Left lung (tissue), 10 donors: ENCODE data around the gene STAP2. TPM values are rescaled to one million over a fixed set of nuclear protein-coding genes. Genes with fewer than 3 reads are reported as not detected.

Experiments
- ATAC-seq: fragments of 200-7000 bp; cut with Tn5 transposase; one replicate; pipeline ENCODE4 v1.9.1; 2020; ENCODE audit warnings: moderate library complexity
- DNase-seq, 4 donors: peaks; one replicate each; pipeline ENCODE4 v3.0.0-alpha.2; 2013 to 2020
- H3K27ac ChIP-seq, 2 donors: fragments of 200-600 bp; sonication (generic) in 1 of 2; one replicate each; pipeline versions ENCODE4 v1.5.0 to v1.8.0; 2020 to 2021
- H3K27me3 ChIP-seq, 2 donors: fragments of 200-600 bp; sonication (generic) in 1 of 2; one replicate each; pipeline versions ENCODE4 v1.5.0 to v1.8.0; 2020 to 2021
- H3K36me3 ChIP-seq, 2 donors: fragments of 200-600 bp; sonication (generic) in 1 of 2; one replicate each; pipeline versions ENCODE4 v1.5.0 to v1.8.0; 2020 to 2021
- H3K4me1 ChIP-seq, 2 donors: fragments of 200-600 bp; one replicate each; pipeline ENCODE4 v1.8.0; 2021
- H3K4me3 ChIP-seq, 2 donors: fragments of 200-600 bp; sonication (generic) in 1 of 2; one replicate each; pipeline versions ENCODE4 v1.5.0 to v1.8.0; 2020 to 2021; ENCODE audit warnings: mild to moderate bottlenecking in 1 of 2
- H3K9me3 ChIP-seq, 2 donors: fragments of 200-600 bp; sonication (generic) in 1 of 2; one replicate each; pipeline versions ENCODE4 v1.5.0 to v1.8.0; 2020 to 2021
- CTCF ChIP-seq, 2 donors: fragments of 200-600 bp; sonication (generic) in 1 of 2; IDR thresholded peaks; one replicate each; pipeline versions ENCODE4 v1.5.0 to v1.8.0; 2021; ENCODE audit warnings: antibody characterized with exemption in 2 of 2
- intact Hi-C, 2 donors: fragments of 100-400 bp; cut with DNase I; formaldehyde crosslinking; loops; one replicate each; pipeline versions ENCODE4 v1.11.2 to v1.14.2; 2022
- polyA plus RNA-seq, 6 donors: library from polyadenylated mRNA; unstranded; fragments of 120-200 nt; gene quantifications; one replicate each; pipeline ENCODE4 v1.2.1, GENCODE V29; 2013; ENCODE audit not compliant: insufficient read length in 6 of 6
- total RNA-seq, 2 donors: library from RNA; stranded (reverse); fragmentation: NEBNext Ultra II Directional; extraction: Animal tissue kit (Norgen Biotek cat#: 25700); gene quantifications; one replicate each; pipeline ENCODE4 v1.2.1, GENCODE V29; 2021
- donor health status: DM: no; HTN: yes; CAD: no.
- donor health status: DM: no; HTN: no; CAD: no.

STAP2 gene
- total and polyA plus RNA-seq, 8 donors = 14.1 to 41.5 (median 36.2) TPM

- peak in 3 of 4 donors; percentile 64 to 88 (median 73) for DNase-seq
- peak; percentile 58 for ATAC-seq
- H3K27ac ChIP-seq = no peak overlapping the region
- no peaks in the 10 kb centered on the region for H3K36me3 ChIP-seq
- peaks cover 0 to 3% of the 10 kb centered on the region in 2 donors for H3K9me3 ChIP-seq
- peak overlapping the region; percentile 33 to 34 for H3K4me3 ChIP-seq
- H3K4me1 ChIP-seq = peaks cover 3 to 21% of the 10 kb centered on the region in 2 donors
- intact Hi-C loops = no loop called here
- H3K27me3 ChIP-seq = peaks cover 0 to 32% of the 10 kb centered on the region in 2 donors
- TF ChIP-seq CTCF (IDR thresholded peaks at IDR 0.05) = no peak
Observed at GRCh38 chr19:4327252-4327876, 11.3 kb downstream of the STAP2 start.

- Histone ChIP-seq H3K27me3 (peaks cover 0 to 32% of the 10 kb centered on the region in 2 donors), H3K4me1 (peaks cover 3 to 21% of the 10 kb centered on the region in 2 donors), H3K9me3 (peaks cover 0 to 6% of the 10 kb centered on the region in 2 donors), H3K36me3 (no peaks in the 10 kb centered on the region), H3K4me3 (no peak overlapping the region), H3K27ac (no peak overlapping the region)
- ATAC-seq (no peak), DNase-seq (peak in 1 of 4 donors; percentile 70)
- TF ChIP-seq CTCF (IDR thresholded peaks at IDR 0.05) = no peak
- intact Hi-C loops = no loop called here
Observed at GRCh38 chr19:4326837-4327251, 11.8 kb downstream of the STAP2 start.

- TF ChIP-seq CTCF (IDR thresholded peaks at IDR 0.05) = no peak
- Histone ChIP-seq H3K4me3 (no peak overlapping the region), H3K9me3 (peaks cover 0 to 12% of the 10 kb centered on the region in 2 donors), H3K36me3 (no peaks in the 10 kb centered on the region), H3K27me3 (peaks cover 0 to 32% of the 10 kb centered on the region in 2 donors), H3K4me1 (peaks cover 3 to 21% of the 10 kb centered on the region in 2 donors), H3K27ac (no peak overlapping the region)
- peak in 1 of 4 donors; percentile 22 for DNase-seq
- ATAC-seq = no peak
- intact Hi-C loops = no loop called here
Observed at GRCh38 chr19:4326215-4326836, 12.3 kb downstream of the STAP2 start.

- DNase-seq = peak in 1 of 4 donors; percentile 47
- Histone ChIP-seq H3K9me3 (peaks cover 0 to 21% of the 10 kb centered on the region in 2 donors), H3K4me3 (no peak overlapping the region), H3K27ac (no peak overlapping the region), H3K4me1 (peaks cover 3 to 21% of the 10 kb centered on the region in 2 donors), H3K27me3 (peaks cover 0 to 31% of the 10 kb centered on the region in 2 donors), H3K36me3 (no peaks in the 10 kb centered on the region)
- no peak for ATAC-seq
- intact Hi-C loops = no loop called here
- no peak for TF ChIP-seq CTCF (IDR thresholded peaks at IDR 0.05)
Observed at GRCh38 chr19:4324228-4324627, 14.4 kb downstream of the STAP2 start.

- peaks cover 0 to 21% of the 10 kb centered on the region in 2 donors for H3K9me3 ChIP-seq
- intact Hi-C loops = no loop called here
- H3K36me3 ChIP-seq = no peaks in the 10 kb centered on the region
- no peak overlapping the region for H3K4me3 ChIP-seq
- H3K4me1 ChIP-seq = peaks cover 3 to 15% of the 10 kb centered on the region in 2 donors
- H3K27me3 ChIP-seq = peaks cover 0 to 25% of the 10 kb centered on the region in 2 donors
- no peak for TF ChIP-seq CTCF (IDR thresholded peaks at IDR 0.05)
- no peak overlapping the region for H3K27ac ChIP-seq
- DNase-seq = no peak
- ATAC-seq = no peak
Observed at GRCh38 chr19:4323692-4324091, 14.9 kb downstream of the STAP2 start.
